K562 (cell line): ENCODE data around the gene VCAN. TPM values are rescaled to one million over a fixed set of nuclear protein-coding genes. Genes with fewer than 3 reads are reported as not detected.

ENCODE experiments used
- ATAC-seq: fragments of 200-7000 bp; cut with Tn5 transposase; 3 replicates; pipeline ENCODE4 v1.9.1; 2020; ENCODE audit warnings: moderate library complexity
- BruUV-seq: library from RNA; stranded (reverse); fragments of 400-500 nt; replicated peaks from 2 replicates; lab custom pipeline; 2021; lab: Mats Ljungman, UMichigan
- CTCF ChIA-PET: fragments of 300-600 bp; formaldehyde crosslinking; extraction: SDS; loops from one replicate; lab custom pipeline; 2021; ENCODE audit warnings: low intra/inter-chr PET ratio; lab: Yijun Ruan, JAX
- POLR2A ChIA-PET: fragments of 300-600, 350-650 bp; sonication (Branson Sonifier 250); formaldehyde crosslinking; extraction: SDS; loops from one replicate; lab custom pipeline; 2021; ENCODE audit warnings: antibody characterized with exemption, inconsistent platforms; lab: Yijun Ruan, JAX
- DNase-seq, 4 experiments: peaks; one replicate each; pipeline versions ENCODE4 v3.0.0 to v3.0.0-alpha.2; 2011 to 2018; ENCODE audit warnings: low spot score in 3 of 4, mixed read lengths in 3 of 4; ENCODE audit errors: extremely low read depth in 1 of 4
- FAIRE-seq: peaks from 2 replicates; lab custom pipeline; 2011; peaks lifted over from hg19 to GRCh38; lab: Jason Lieb, UNC
- H2AFZ ChIP-seq: 2 replicates; pipeline ENCODE4 v1.6.0; 2011; ENCODE audit warnings: low read depth, low read length, control low read depth, inconsistent platforms
- H3K27ac ChIP-seq: fragments of 200-600 bp; 3 replicates; pipeline ENCODE4 v1.8.0; 2011; ENCODE audit warnings: low read depth, mild to moderate bottlenecking, control low read depth, inconsistent platforms, low read length, moderate library complexity, mixed read lengths; ENCODE audit errors: extremely low read depth
- H3K27me3 ChIP-seq, 2 experiments: fragments of 300-600 bp in 1 of 2; 2 replicates in 1 of 2; 3 replicates in 1 of 2; pipeline versions ENCODE4 v1.6.0 to v1.8.0; 2011; ENCODE audit warnings: inconsistent platforms in 2 of 2, low read length in 2 of 2, mild to moderate bottlenecking in 1 of 2, mixed read lengths in 1 of 2, moderate library complexity in 1 of 2; ENCODE audit not compliant: control insufficient read depth in 2 of 2, insufficient read depth in 2 of 2
- H3K36me3 ChIP-seq: fragments of 300-600 bp; 3 replicates; pipeline ENCODE4 v1.8.0; 2011; ENCODE audit warnings: mild to moderate bottlenecking, low read length, inconsistent platforms; ENCODE audit not compliant: control insufficient read depth, insufficient read depth
- H3K4me1 ChIP-seq, 2 experiments: fragments of 200-600 bp in 1 of 2; replicated peaks in 1 of 2; 2 replicates in 1 of 2; 3 replicates in 1 of 2; pipeline versions ENCODE4 v1.5.1 to v1.8.0; 2011; ENCODE audit warnings: inconsistent platforms in 2 of 2, low read length in 2 of 2, mild to moderate bottlenecking in 1 of 2, mixed read lengths in 1 of 2, moderate library complexity in 1 of 2; ENCODE audit not compliant: control insufficient read depth in 2 of 2, insufficient read depth in 2 of 2
- H3K4me2 ChIP-seq: 2 replicates; pipeline ENCODE4 v1.6.1; 2011; ENCODE audit warnings: low read length, control low read depth, inconsistent platforms, mixed read lengths; ENCODE audit not compliant: insufficient read depth
- H3K4me3 ChIP-seq: fragments of 200-600 bp; sonication (generic), shearing (Covaris generic); 2 replicates; pipeline ENCODE4 v1.5.1; 2016; ENCODE audit warnings: control low read depth, inconsistent platforms
- H3K79me2 ChIP-seq: fragments of 200-600 bp; 3 replicates; pipeline ENCODE4 v1.8.0; 2011; ENCODE audit warnings: low read length, inconsistent platforms; ENCODE audit not compliant: control insufficient read depth, insufficient read depth
- H3K9ac ChIP-seq, 2 experiments: 2 replicates each; pipeline versions ENCODE4 v1.6.0 to v1.6.1; 2011; ENCODE audit warnings: low read depth in 2 of 2, low read length in 2 of 2, control low read depth in 1 of 2, inconsistent platforms in 1 of 2, mild to moderate bottlenecking in 1 of 2, mixed read lengths in 1 of 2; ENCODE audit not compliant: insufficient read depth in 1 of 2
- H3K9me1 ChIP-seq: one replicate; pipeline ENCODE4 v1.6.0; 2011; ENCODE audit warnings: inconsistent platforms, mild to moderate bottlenecking, low read length, moderate library complexity; ENCODE audit not compliant: control insufficient read depth, insufficient read depth
- H3K9me3 ChIP-seq: replicated peaks from 2 replicates; pipeline ENCODE4 v1.5.1; 2011; ENCODE audit warnings: low read depth, low read length, inconsistent platforms; ENCODE audit not compliant: control insufficient read depth, insufficient read depth
- H4K20me1 ChIP-seq: replicated peaks from 2 replicates; pipeline ENCODE4 v1.6.1; 2011; ENCODE audit warnings: low read length, inconsistent platforms, mixed read lengths; ENCODE audit not compliant: control insufficient read depth, insufficient read depth
- ATF2 ChIP-seq: sonication (generic); formaldehyde crosslinking; IDR thresholded peaks from 2 replicates; pipeline ENCODE4 v1.8.1; 2022; ENCODE audit warnings: missing genetic modification reagents
- EZH2 ChIP-seq: IDR thresholded peaks from 2 replicates; pipeline ENCODE4 v1.6.1; 2012; ENCODE audit warnings: low read depth, mild to moderate bottlenecking, inconsistent platforms, low read length, borderline replicate concordance
- FOXO4 ChIP-seq: fragments of 450-650 bp; formaldehyde crosslinking; IDR thresholded peaks from 2 replicates; pipeline ENCODE4 v1.4.0; 2020; ENCODE audit warnings: mild to moderate bottlenecking, moderate library complexity
- HDAC1 ChIP-seq, 2 experiments: fragments of 450-650 bp; IDR thresholded peaks; 2 replicates each; pipeline ENCODE4 v1.6.1; 2016 to 2017; ENCODE audit warnings: inconsistent platforms in 1 of 2, mild to moderate bottlenecking in 1 of 2, moderate library complexity in 1 of 2
- MIER1 ChIP-seq: fragments of 450-650 bp; IDR thresholded peaks from 2 replicates; pipeline ENCODE4 v1.6.1; 2016; ENCODE audit warnings: antibody characterized with exemption, mild to moderate bottlenecking, low read depth
- NCOA1 ChIP-seq: fragments of 450-650 bp; IDR thresholded peaks from 2 replicates; pipeline ENCODE4 v1.6.1; 2016; ENCODE audit warnings: low read depth
- SUPT5H ChIP-seq: fragments of 450-650 bp; IDR thresholded peaks from 2 replicates; pipeline ENCODE4 v1.6.1; 2016
- TEAD1 ChIP-seq, 2 experiments: fragments of 450-650 bp in 1 of 2; sonication (generic) in 1 of 2; formaldehyde crosslinking; IDR thresholded peaks; 2 replicates each; pipeline versions ENCODE4 v1.4.0 to v1.8.0; 2020 to 2022; ENCODE audit warnings: mild to moderate bottlenecking in 2 of 2, missing genetic modification reagents in 1 of 2
- TFAP4 ChIP-seq: sonication (generic); formaldehyde crosslinking; IDR thresholded peaks from 2 replicates; pipeline ENCODE4 v1.8.0; 2022; ENCODE audit warnings: missing genetic modification reagents, mild to moderate bottlenecking, moderate library complexity, borderline replicate concordance
- THAP12 ChIP-seq: fragments of 250-450 bp; sonication (Bioruptor Pico); IDR thresholded peaks from 2 replicates; pipeline ENCODE4 v1.9.0; 2021; ENCODE audit warnings: mild to moderate bottlenecking, inconsistent platforms
- YY1 ChIP-seq, 3 experiments: IDR thresholded peaks; 2 replicates each; pipeline ENCODE4 v1.6.1; 2011; ENCODE audit warnings: low read length in 2 of 3, mild to moderate bottlenecking in 2 of 3, moderate library complexity in 2 of 3, borderline replicate concordance in 1 of 3, control low read depth in 1 of 3, low read depth in 1 of 3; ENCODE audit not compliant: insufficient read depth in 3 of 3, insufficient replicate concordance in 2 of 3, control insufficient read depth in 1 of 3, insufficient read length in 1 of 3; ENCODE audit errors: extremely low read depth in 1 of 3
- ZNF134 ChIP-seq: fragments of 250-450 bp; sonication (Bioruptor Pico); conservative IDR thresholded peaks from 2 replicates; pipeline ENCODE4 v1.4.0; 2020
- WGBS: fragments of 100-300 bp; shearing (Covaris generic); methylation state at CpG from one replicate; pipeline ENCODE4 v1.1.6; 2016; ENCODE audit warnings: low coverage, mixed read lengths; ENCODE audit not compliant: insufficient coverage; ENCODE audit errors: missing lambda C conversion rate; 5-methylcytosine and 5-hydroxymethylcytosine counted together
- in situ Hi-C: fragments of 300-500 bp; cut with MboI; formaldehyde crosslinking; loops from 4 replicates; pipeline ENCODE4 v1.15.0; 2018; ENCODE audit warnings: inconsistent platforms, mixed read lengths
- intact Hi-C: fragments of 100-400 bp; cut with micrococcal nuclease; formaldehyde crosslinking; loops from 2 replicates; pipeline ENCODE4 v1.14.2; 2022
- polyA plus RNA-seq, 8 experiments: library from polyadenylated mRNA; depleted of rRNA in 4 of 8; stranded (reverse) in 5 of 8; unstranded in 3 of 8; fragments of >200 nt; fragmentation: Nextera tagmentation in 2 of 8; fragmentation: Illumina TruSeq in 1 of 8; extraction: Ambion mirVana in 2 of 8; extraction: Trizol in 1 of 8; gene quantifications; 2 replicates each; pipeline versions ENCODE4 v1.2.1 to v1.2.3, GENCODE V29; 2011 to 2014; ENCODE audit warnings: inconsistent platforms in 1 of 8, missing spikeins in 1 of 8
- total RNA-seq, 7 experiments: library from RNA; depleted of rRNA in 6 of 7; stranded (reverse); fragments of >200 nt in 6 of 7; fragmentation: Illumina TruSeq in 2 of 7; extraction: Trizol in 2 of 7; gene quantifications; 2 replicates each; pipeline versions ENCODE4 v1.2.1 to v1.2.3, GENCODE V29; 2011 to 2021; ENCODE audit warnings: low replicate concordance in 1 of 7

Gene VCAN
- total and polyA plus RNA-seq, 9 of the 15 experiments (the other 6 are each of a cell fraction or from before 2014, with no cell fraction given): 0.01 to 0.33 (median 0.05) TPM

- no TSS peak for BruUV-seq
- 7% methylated on average over 5 of the region's 5 CpGs for WGBS
- in situ Hi-C loops (no loop called here), intact Hi-C loops (loop anchor here (5.0 kb wide), 1 partner anchor 1211 kb away; no protein-coding TSS in a partner anchor)
- Histone ChIP-seq H2AFZ (no peak overlapping the region), H3K4me3 (no peak overlapping the region), H3K27ac (no peak overlapping the region), H3K4me1 (no peaks in the 10 kb centered on the region), H3K4me2 (no peak overlapping the region), H3K79me2 (no peaks in the 10 kb centered on the region), H3K36me3 (no peaks in the 10 kb centered on the region), H3K9me1 (no peaks in the 10 kb centered on the region), H4K20me1 (no peaks in the 10 kb centered on the region), H3K9ac (no peak overlapping the region), H3K9me3 (no peaks in the 10 kb centered on the region), H3K27me3 (no peaks in the 10 kb centered on the region; a peak in 1 of 5 replicates)
- FAIRE-seq (no peak), ATAC-seq (no peak), DNase-seq (no peak)
- CTCF ChIA-PET: interaction anchor here (2.1 kb wide), 1 partner anchor 1211 kb away, joined by 16 read pairs; no protein-coding TSS in a partner anchor
- POLR2A ChIA-PET: interaction anchor here (0.6 to 1.5 kb wide), 2 partner anchors 13 to 1168 kb away, joined by 3 to 6 read pairs; no protein-coding TSS in a partner anchor
- TF ChIP-seq MIER1 (no peak), HDAC1 (IDR thresholded peaks at IDR 0.05) (no peak), SUPT5H (no peak), TFAP4 (CRISPR knock-in tag) (no peak), NCOA1 (no peak), THAP12 (no peak), FOXO4 (no peak), ATF2 (CRISPR knock-in tag) (no peak), TEAD1 (CRISPR knock-in tag; IDR thresholded peaks at IDR 0.05) (no peak), ZNF134 (no peak), EZH2 (no peak), YY1 (IDR thresholded peaks at IDR 0.05; ENCODE audit: borderline replicate concordance in 1 of 3, control insufficient read depth in 1 of 3, extremely low read depth in 1 of 3, insufficient read depth in 3 of 3, insufficient read length in 1 of 3, insufficient replicate concordance in 2 of 3, low read depth in 1 of 3, low read length in 2 of 3) (no peak)
These were observed 91.4 kb downstream of the VCAN start for GRCh38 chr5:83562791-83563557.
